Activated naive CD8-positive, alpha-beta T cell treated with anti-CD3 and anti-CD28 coated beads, Interleukin-2, amount 50 U/mL, for 24 hours (primary cell): Measurements from ENCODE around the gene IL10RA.

Experiments used
- ATAC-seq: fragments of 150-1000 bp; cut with Tn5 transposase; one replicate; pipeline ENCODE4 v1.10.0; 2021
- DNase-seq: peaks from one replicate; pipeline ENCODE4 v3.0.0; 2021
- H3K27ac Mint-ChIP-seq: one replicate; pipeline ENCODE4 v1.8.0; 2021; ENCODE audit warnings: mild to moderate bottlenecking, mixed read lengths
- H3K27me3 Mint-ChIP-seq: one replicate; pipeline ENCODE4 v1.8.0; 2021; ENCODE audit warnings: mixed read lengths
- H3K36me3 Mint-ChIP-seq: one replicate; pipeline ENCODE4 v1.8.0; 2021; ENCODE audit warnings: low read depth, mixed read lengths
- H3K4me1 Mint-ChIP-seq: one replicate; pipeline ENCODE4 v1.8.0; 2021; ENCODE audit warnings: mixed read lengths
- H3K4me3 Mint-ChIP-seq: one replicate; pipeline ENCODE4 v1.8.0; 2021; ENCODE audit warnings: mild to moderate bottlenecking, moderate library complexity, mixed read lengths
- H3K9me3 Mint-ChIP-seq: one replicate; pipeline ENCODE4 v1.8.0; 2021; ENCODE audit warnings: mixed read lengths

IL10RA gene

DNA sequence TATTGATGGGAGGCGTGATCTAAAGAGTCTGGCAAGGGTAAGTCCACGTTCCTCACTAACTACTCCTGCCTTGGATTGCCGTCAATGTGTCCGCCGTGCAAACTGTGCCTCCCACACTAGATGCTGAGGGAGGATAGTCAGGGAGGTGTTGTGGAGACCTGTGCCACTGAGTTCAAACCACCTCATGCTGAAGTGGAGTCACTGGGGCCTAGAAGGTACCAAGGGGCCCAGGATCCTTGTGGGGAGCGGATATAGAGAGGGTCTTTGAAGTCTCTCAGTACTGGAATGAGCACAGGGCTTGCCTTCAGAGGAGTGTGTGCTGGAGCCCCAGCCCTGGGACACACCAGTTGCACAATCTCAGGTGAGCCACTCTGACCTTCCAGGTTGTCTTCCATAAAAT is 63.6 kb downstream of the IL10RA start:
- Mint-ChIP-seq H3K27ac (no peak overlapping the region), H3K4me1 (peaks cover 79% of the 10 kb centered on the region), H3K36me3 (no peaks in the 10 kb centered on the region), H3K27me3 (no peaks in the 10 kb centered on the region), H3K9me3 (no peaks in the 10 kb centered on the region), H3K4me3 (no peak overlapping the region)
- ATAC-seq (no peak), DNase-seq (no peak)

- DNase-seq = no peak
- Mint-ChIP-seq H3K36me3 (no peaks in the 10 kb centered on the region), H3K27me3 (no peaks in the 10 kb centered on the region), H3K4me1 (peaks cover 74% of the 10 kb centered on the region), H3K4me3 (no peak overlapping the region), H3K27ac (peak overlapping the region; percentile 44), H3K9me3 (no peaks in the 10 kb centered on the region)
- ATAC-seq = no peak
Observed at GRCh38 chr11:118050208-118050891, 64.2 kb downstream of the IL10RA start.
